ENCODE measurements around the gene PAXIP1. TPM values are rescaled to one million over a fixed set of nuclear protein-coding genes. Genes with fewer than 3 reads are reported as not detected.
A peak's percentile ranks its signal among the peaks of the same experiment; 100 is the strongest.

The PAXIP1 gene
- total RNA-seq, 1 experiment from 2014 or later = 32.6 TPM

GRCh38 chr7:154994996-154995395 is 7.9 kb downstream of the PAXIP1 start:
- no peak overlapping the region for H3K27ac ChIP-seq (ENCODE audit: insufficient read length, low read depth, low read length)
- peaks cover 5% of the 10 kb centered on the region; the same call in 1 of the 2 replicates for H3K79me2 ChIP-seq (ENCODE audit: insufficient read depth, low read length)
- no peak overlapping the region for H2BK20ac ChIP-seq (ENCODE audit: low read depth, low read length, poor library complexity, severe bottlenecking)
- H3K14ac ChIP-seq (ENCODE audit: insufficient read depth, low read length) = no peak overlapping the region
- H3K4ac ChIP-seq (ENCODE audit: low read depth, low read length) = no peak overlapping the region
- H3K23ac ChIP-seq (ENCODE audit: insufficient read length, low read depth, low read length) = no peak overlapping the region
- H3K4me1 ChIP-seq (ENCODE audit: insufficient read depth, low read length) = peaks cover 4% of the 10 kb centered on the region; the same call in 1 of the 2 replicates
- no peaks in the 10 kb centered on the region for H3K27me3 ChIP-seq (ENCODE audit: insufficient read depth, low read length)
- no peak overlapping the region for H2BK5ac ChIP-seq (ENCODE audit: insufficient read length, low read length)
- Mint-ChIP-seq H3K27ac (peak overlapping the region in 1 of 3 experiments; percentile 85; a peak in 3 of 7 replicates), H3K4me1 (peaks cover 32% of the 10 kb centered on the region in 2 experiments), H3K27me3 (ENCODE audit: low read depth) (no peaks in the 10 kb centered on the region), H3K4me3 (no peak overlapping the region), H3K36me3 (ENCODE audit: insufficient read depth in 1 of 3, low read depth in 3 of 3) (peaks cover 19 to 58% (median 53%) of the 10 kb centered on the region in 3 experiments; a peak in 6 of 7 replicates), H3K9me3 (no peaks in the 10 kb centered on the region)
- no peak overlapping the region for H3K18ac ChIP-seq (ENCODE audit: insufficient read length, low read depth, low read length)
- H3K9me3 ChIP-seq (ENCODE audit: control insufficient read depth, low read depth, low read length) = no peaks in the 10 kb centered on the region
- H4K20me1 ChIP-seq (ENCODE audit: control insufficient read depth, insufficient read depth, insufficient read length) = no peaks in the 10 kb centered on the region
- DNase-seq = no peak
- peaks cover 5% of the 10 kb centered on the region for H3K79me1 ChIP-seq (ENCODE audit: insufficient read depth, low read depth, low read length, poor library complexity, severe bottlenecking)
- no peak overlapping the region for H3T11ph ChIP-seq (ENCODE audit: low read length)
- H4K8ac ChIP-seq (replicated peaks; ENCODE audit: insufficient read length, low read depth, low read length) = no peak overlapping the region
- no peak for TF ChIP-seq CTCF (conservative IDR thresholded peaks at IDR 0.05)
- no peak overlapping the region for H2BK120ac ChIP-seq (ENCODE audit: low read depth, low read length, poor library complexity, severe bottlenecking)
- WGBS (ENCODE audit: extremely low coverage, insufficient read length, low lambda C conversion rate) = no CpG with 5 or more reads among the region's 2 CpGs
- no peak overlapping the region for H3K9ac ChIP-seq (ENCODE audit: extremely low read depth, insufficient read length, low read length)
- H4K5ac ChIP-seq (ENCODE audit: insufficient read length, low read depth, low read length) = no peak overlapping the region
- no peak overlapping the region for H4K91ac ChIP-seq (ENCODE audit: insufficient read length, low read depth, low read length)
- no peak overlapping the region for H2BK15ac ChIP-seq (ENCODE audit: low read depth, low read length)
- no peak overlapping the region for H2AK5ac ChIP-seq (ENCODE audit: insufficient read length, low read length)
- H3K23me2 ChIP-seq (ENCODE audit: insufficient read length, low read depth, low read length, poor library complexity, severe bottlenecking) = no peaks in the 10 kb centered on the region
- H2AFZ ChIP-seq (ENCODE audit: low read length) = no peak overlapping the region
- no peak overlapping the region for H3K56ac ChIP-seq (ENCODE audit: insufficient read length, low read depth, low read length)
- no peak overlapping the region for H2BK12ac ChIP-seq (ENCODE audit: insufficient read length, low read depth, low read length)
- no peak overlapping the region for H3K4me2 ChIP-seq (ENCODE audit: insufficient read depth, insufficient read length, low read length)
